SK-N-DZ (cell line): ENCODE measurements around the gene JAZF1.
"Not testable (repeated sequence)": the region's sequence is repeated elsewhere in the genome, so short reads cannot be mapped to it uniquely, and the experiment has no call there.

Experiments
- DNase-seq: peaks from one replicate; pipeline ENCODE4 v3.0.0-alpha.2; 2015; ENCODE audit warnings: low spot score

Gene JAZF1

DNA sequence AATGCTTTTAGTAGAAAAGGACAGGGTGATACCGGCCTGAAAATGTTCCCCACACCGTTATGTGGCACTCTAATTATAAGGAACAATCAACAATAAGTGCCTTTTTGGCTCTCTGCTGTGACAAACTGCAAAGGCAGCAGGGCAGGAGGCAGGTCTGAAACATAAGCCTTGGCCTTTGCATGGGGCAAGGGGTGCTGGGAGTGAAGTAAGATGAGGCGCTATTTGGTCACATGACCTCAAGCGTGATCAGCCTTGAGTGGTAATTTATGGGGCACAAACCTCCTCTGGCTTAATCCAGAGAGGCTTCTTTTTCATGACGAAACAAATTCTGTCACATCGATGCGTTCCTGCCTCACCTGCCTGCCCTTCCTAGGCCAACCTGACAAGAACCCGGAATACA is 237.9 kb downstream of the JAZF1 start:
- DNase-seq, result no peak

GRCh38 chr7:27941522-27941921 is 239.1 kb downstream of the JAZF1 start:
- no peak for DNase-seq

GRCh38 chr7:27940341-27940740 is 240.3 kb downstream of the JAZF1 start:
- no peak for DNase-seq

DNA sequence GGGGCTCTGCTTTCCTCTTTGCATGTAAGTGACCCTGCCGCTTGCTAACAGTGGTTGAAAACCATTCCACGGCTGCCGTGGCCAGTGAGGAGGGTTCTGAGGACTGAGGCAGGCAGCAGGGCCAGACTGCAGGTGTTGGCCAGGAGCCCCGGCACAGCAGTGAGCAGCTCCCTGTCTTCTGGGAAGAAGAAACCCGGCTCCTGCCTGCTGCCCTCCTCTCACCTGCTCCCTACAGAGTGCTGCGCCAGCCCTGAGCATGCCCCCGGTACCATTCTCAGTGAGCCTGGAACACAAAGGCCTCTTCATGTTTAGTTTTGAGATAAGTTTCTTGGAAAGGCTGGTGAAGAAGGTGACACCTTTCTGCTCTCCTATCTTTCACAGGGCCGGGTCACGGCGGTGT is 240.7 kb downstream of the JAZF1 start:
- DNase-seq, result no peak

DNA sequence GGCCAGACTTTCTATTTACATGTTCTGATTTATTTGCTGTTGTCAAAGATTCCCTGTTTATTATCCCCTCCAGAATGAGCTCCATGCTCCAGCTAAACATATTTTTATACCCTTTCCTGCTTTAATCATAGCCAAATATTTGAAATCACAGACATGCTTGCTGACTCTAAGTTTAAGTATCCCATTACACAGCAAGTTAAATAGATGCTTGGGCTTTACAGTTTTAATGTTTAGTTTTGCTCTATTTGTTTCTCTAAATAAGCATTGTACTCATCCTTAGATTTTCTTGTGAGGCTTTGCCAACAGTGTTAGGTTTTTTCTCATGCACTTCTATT is 243.9 kb downstream of the JAZF1 start:
- DNase-seq, result no peak

DNA sequence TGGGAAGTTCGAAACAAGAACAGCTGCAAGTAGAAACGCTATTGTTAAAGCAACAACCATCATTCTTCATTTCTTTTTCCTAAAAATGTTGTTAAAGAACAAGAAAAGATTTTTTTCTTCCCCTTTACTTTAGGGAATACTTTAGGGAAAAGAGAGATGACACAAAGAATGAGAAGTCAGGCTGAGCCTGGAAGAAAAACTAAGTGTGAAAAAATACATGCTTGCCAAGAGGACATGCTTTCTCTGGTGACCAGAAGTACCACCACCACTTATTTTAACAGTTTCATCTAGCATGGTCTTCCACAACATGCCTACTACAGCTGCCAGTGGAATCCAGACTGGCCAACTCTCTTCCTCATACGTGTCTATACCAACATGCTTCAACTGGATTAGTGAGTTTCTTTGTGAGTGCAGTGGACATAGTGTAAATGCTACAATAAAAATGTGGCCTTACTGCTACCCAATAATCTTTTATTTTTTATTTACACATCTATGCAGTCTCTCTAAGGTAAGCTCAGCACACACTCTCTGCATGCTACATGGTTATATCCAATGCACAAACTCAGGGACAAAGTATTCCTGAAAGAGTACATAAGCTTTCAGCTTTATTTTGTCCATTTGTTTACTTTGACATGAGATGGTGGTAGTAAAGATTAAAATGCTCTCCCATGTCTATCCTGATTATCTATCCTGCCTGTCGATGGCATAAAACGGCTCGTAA is 244.4 kb downstream of the JAZF1 start:
- no peak for DNase-seq

GRCh38 chr7:27933671-27934565 is 246.7 kb downstream of the JAZF1 start:
- DNase-seq, result no peak

DNA sequence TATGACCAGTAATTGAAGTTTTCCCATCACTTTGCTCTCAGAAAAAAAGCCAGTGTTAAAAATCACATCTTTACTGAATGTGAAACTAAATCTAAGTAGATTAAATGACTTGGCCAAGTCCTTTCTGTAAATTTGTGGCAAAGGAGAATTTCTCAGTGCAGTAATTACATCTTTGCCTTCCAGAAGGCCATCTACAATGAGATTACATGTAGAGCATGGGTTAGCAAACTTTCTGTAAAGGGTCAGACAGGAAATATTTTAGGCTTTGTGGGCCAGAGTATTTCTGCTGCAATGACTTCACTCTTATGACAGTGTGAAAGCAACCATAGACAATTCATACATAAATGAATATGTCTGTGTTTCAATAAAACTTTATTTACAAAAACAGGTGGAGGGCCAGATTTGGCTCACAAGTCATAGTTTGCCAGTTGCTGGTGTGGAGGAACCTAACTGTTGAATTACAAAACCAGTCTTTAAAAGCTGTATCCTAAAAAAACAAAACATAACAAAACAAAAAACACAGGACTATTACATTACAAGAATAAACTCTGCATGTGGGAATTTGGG is 249.6 kb downstream of the JAZF1 start:
- no peak for DNase-seq

DNA sequence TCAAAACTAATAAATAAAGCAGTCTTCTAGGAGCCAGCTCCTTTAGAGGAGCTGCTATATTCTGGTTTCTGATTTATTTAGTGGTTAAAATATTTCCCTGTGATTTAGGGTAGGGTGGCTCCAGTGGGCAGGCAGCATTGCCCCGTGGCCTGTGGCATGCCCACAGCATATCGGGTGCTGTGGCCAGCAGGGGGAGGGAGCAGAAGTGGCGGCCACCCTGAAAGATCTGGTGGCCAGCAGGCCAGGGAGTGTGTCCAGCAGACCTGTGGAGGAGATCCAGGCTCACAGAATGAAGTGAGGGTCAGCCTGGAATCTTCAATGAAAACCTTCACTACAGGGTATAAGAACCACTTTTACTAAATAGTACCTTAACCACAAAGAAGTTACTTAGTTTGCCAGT is 251.5 kb downstream of the JAZF1 start:
- no peak for DNase-seq

- no peak for DNase-seq
Measured at GRCh38 chr7:27928001-27928400, 252.6 kb downstream of the JAZF1 start.

GRCh38 chr7:27925573-27926201 is 254.9 kb downstream of the JAZF1 start:
- no peak for DNase-seq

- no peak for DNase-seq
Measured at GRCh38 chr7:27923642-27923980, 257.0 kb downstream of the JAZF1 start.

DNA sequence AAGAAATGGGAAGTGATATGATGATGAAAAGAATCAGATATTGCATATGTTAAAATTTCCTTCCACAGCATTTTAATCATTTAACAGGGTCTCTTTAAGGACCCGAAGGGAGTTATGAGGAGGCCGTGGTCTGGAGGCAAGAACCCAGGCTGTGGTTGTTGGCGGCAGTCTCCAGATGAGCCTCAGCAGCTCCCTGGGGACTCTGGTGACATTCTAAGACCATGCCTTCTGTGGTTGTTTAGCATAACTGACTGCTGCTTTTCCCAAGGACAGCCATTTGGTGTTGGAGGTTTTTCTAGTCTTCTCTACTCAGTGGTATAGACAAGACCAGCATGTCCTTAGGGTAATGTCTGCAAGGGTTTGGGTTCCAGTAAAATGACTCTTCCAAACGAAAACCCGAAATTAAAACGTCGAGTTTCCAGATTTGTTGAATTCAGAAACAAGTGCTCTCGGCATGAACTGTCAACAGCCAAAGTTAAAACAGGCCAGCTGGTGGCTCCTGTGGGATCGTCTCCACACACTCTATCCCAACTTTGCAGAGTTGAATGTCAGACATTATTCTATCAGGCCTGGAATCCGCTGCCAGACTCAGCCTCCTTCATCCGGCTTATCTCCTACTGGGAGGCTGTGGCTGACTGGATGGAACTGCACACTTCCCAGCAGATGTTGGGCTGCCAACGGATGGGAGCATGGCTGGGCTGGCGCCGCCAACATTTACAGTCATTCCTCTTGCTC is 257.5 kb downstream of the JAZF1 start:
- DNase-seq, result peak; percentile 36

DNA sequence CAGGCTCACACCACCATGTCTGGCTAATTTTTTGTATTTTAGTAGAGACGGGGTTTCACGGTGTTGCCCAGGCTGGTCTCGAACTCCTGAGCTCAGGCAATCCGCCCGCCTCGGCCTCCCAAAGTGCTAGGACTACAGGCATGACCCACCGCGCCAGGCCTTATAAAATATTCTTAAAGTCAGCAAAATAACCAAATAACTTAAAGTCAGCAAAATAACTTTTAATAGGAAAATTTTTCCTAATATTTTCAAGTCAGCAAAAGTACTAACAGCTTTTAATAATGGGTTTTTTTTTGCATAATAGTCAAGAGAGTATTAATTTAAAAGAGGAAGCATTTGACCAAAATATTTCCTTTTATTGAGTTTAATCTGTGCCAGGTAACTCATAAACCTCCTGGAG is 258.2 kb downstream of the JAZF1 start:
- not testable (repeated sequence) for DNase-seq

- peak; percentile 79 for DNase-seq
Measured at GRCh38 chr7:27921081-27921836, 259.3 kb downstream of the JAZF1 start.

DNA sequence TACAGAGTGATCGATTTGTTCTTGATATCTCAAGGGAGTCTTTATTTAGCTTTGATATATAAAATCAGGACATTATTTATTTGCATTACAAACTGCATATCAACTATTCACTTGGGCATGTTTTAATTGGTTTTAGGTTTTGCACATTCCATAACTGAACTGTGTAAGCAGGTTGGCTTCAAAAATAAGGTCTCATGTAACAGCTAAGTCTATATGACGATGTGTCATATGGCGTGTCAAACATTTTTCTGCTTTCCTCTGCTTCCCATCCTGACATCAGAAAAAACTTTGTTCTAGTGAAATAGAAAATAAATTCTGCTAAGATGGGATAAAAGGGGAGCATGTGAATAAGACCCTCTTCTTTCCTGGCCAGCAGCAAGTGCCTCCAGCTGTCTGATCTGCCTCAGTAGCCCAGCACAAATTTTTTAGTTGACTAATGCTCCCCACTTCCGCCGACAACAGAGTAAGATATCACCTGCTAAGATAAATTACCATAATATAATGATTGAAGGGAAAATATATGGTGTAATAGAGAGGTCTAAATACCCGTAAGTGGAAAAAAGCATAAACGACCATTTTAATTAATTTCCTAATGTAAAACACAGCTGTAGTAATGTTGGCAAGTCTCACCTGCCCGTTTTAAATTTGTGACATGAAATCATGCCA is 260.2 kb downstream of the JAZF1 start:
- no peak for DNase-seq

DNA sequence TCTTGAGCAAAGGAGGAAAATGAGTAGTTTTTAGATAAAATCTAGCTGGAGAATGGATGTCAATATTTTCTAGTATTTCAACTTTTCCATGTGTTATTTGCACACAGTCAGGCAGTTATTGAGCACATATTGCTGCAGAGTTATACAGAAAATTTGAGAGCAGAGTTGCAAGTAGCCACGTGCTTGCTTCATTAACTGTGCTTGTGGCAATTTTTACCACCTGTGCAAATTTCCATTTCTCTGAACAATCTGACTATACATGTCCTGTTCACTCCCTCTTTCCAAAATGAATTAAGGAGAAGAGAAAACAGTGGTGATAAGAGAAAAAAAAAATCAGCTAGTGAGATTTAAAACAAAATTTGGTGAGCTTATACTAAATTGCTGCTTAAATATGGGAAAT is 262.1 kb downstream of the JAZF1 start:
- DNase-seq, result no peak

- no peak for DNase-seq
Measured at GRCh38 chr7:27917774-27918314, 262.8 kb downstream of the JAZF1 start.

GRCh38 chr7:27917119-27917518 is 263.5 kb downstream of the JAZF1 start:
- no peak for DNase-seq

GRCh38 chr7:27916372-27916771 is 264.2 kb downstream of the JAZF1 start:
- DNase-seq, result no peak
